A549 (cell line): ENCODE results near the gene PEX5.
A peak's percentile ranks its signal among the peaks of the same experiment; 100 is the strongest.

Experiments
- CBX2 ChIP-seq: fragments of 200-600 bp; sonication (generic); IDR thresholded peaks from 2 replicates; pipeline ENCODE4 v1.6.1; 2016; ENCODE audit warnings: low read depth, mild to moderate bottlenecking, borderline replicate concordance
- CEBPB ChIP-seq, 2 experiments: fragments of >200 bp in 1 of 2; sonication (Bioruptor Twin) in 1 of 2; formaldehyde crosslinking in 1 of 2; IDR thresholded peaks; 2 replicates each; pipeline ENCODE4 v1.6.1; 2012 to 2016
- CTCF ChIP-seq: fragments of >200 bp; sonication (Bioruptor Twin); formaldehyde crosslinking; IDR thresholded peaks from 3 replicates; pipeline ENCODE4 v1.5.1; 2016
- EHMT2 ChIP-seq: fragments of 200-600 bp; sonication (generic); IDR thresholded peaks from 2 replicates; pipeline ENCODE4 v1.6.1; 2016; ENCODE audit warnings: antibody characterized with exemption, low read depth, mild to moderate bottlenecking, moderate library complexity
- EP300 ChIP-seq, 2 experiments: fragments of >200 bp; sonication (Bioruptor Twin); formaldehyde crosslinking; IDR thresholded peaks; 2 replicates in 1 of 2; 3 replicates in 1 of 2; pipeline ENCODE4 v1.6.1; 2016 to 2017
- FOSL2 ChIP-seq, 2 experiments: fragments of 450-650 bp in 1 of 2; fragments of >200 bp in 1 of 2; sonication (Bioruptor Twin) in 1 of 2; formaldehyde crosslinking; IDR thresholded peaks; 2 replicates each; pipeline versions ENCODE4 v1.5.0 to v1.6.1; 2016 to 2020; ENCODE audit warnings: mild to moderate bottlenecking in 1 of 2, moderate library complexity in 1 of 2
- GATA3 ChIP-seq: IDR thresholded peaks from 2 replicates; pipeline ENCODE4 v1.6.1; 2012; ENCODE audit warnings: borderline replicate concordance
- HDAC2 ChIP-seq: fragments of 200-600 bp; sonication (generic); IDR thresholded peaks from 2 replicates; pipeline ENCODE4 v1.6.1; 2016
- JUN ChIP-seq, 2 experiments: fragments of >200 bp; sonication (Bioruptor Twin); formaldehyde crosslinking; IDR thresholded peaks; 2 replicates in 1 of 2; 3 replicates in 1 of 2; pipeline ENCODE4 v1.6.1; 2016 to 2017
- POLR2A ChIP-seq: IDR thresholded peaks from 2 replicates; pipeline ENCODE4 v1.6.1; 2012; ENCODE audit warnings: mild to moderate bottlenecking, low read length
- RCOR1 ChIP-seq: fragments of 150-350 bp; IDR thresholded peaks from 2 replicates; pipeline ENCODE4 v1.6.1; 2014; ENCODE audit warnings: antibody characterized with exemption, low read length, low read depth
- RFX5 ChIP-seq: fragments of 450-650 bp; IDR thresholded peaks from 2 replicates; pipeline ENCODE4 v1.7.1; 2014; ENCODE audit warnings: antibody characterized with exemption, mild to moderate bottlenecking, moderate library complexity
- ZC3H11A ChIP-seq: fragments of 450-650 bp; IDR thresholded peaks from 2 replicates; pipeline ENCODE4 v1.6.1; 2014; ENCODE audit warnings: antibody characterized with exemption, mild to moderate bottlenecking
- ZFP36 ChIP-seq: fragments of 450-650 bp; IDR thresholded peaks from 2 replicates; pipeline ENCODE4 v1.6.1; 2014; ENCODE audit warnings: borderline replicate concordance; ENCODE audit not compliant: partially characterized antibody

- TF ChIP-seq RCOR1 (no peak), CTCF (peak; percentile 64), CEBPB (IDR thresholded peaks at IDR 0.05) (no peak), EP300 (IDR thresholded peaks at IDR 0.05) (no peak), RFX5 (no peak), JUN (IDR thresholded peaks at IDR 0.05) (no peak), ZC3H11A (no peak), GATA3 (no peak), EHMT2 (no peak), CBX2 (no peak), ZFP36 (no peak), HDAC2 (no peak), POLR2A (no peak), FOSL2 (IDR thresholded peaks at IDR 0.05) (no peak), FOSL2 (CRISPR knock-in tag; IDR thresholded peaks at IDR 0.05) (no peak)
Measured at GRCh38 chr12:7142056-7142644, 47.3 kb upstream of the PEX5 start.
